HG03025 (cell line): ENCODE data around the gene ALDH18A1.
"Not testable (repeated sequence)": the region's sequence is repeated elsewhere in the genome, so short reads cannot be mapped to it uniquely, and the experiment has no call there.

Experiments used
- ATAC-seq: cut with Tn5 transposase; IDR thresholded peaks from one replicate; pipeline ENCODE4 v1.9.1; 2021; ENCODE audit warnings: mild to moderate bottlenecking, moderate library complexity; ENCODE audit not compliant: unreplicated experiment, low FRiP score

Gene ALDH18A1

GRCh38 chr10:95651346-95652060 lies 5.0 kb downstream of the ALDH18A1 start:
- no peak for ATAC-seq

GRCh38 chr10:95650232-95650631 lies 6.3 kb downstream of the ALDH18A1 start:
- no peak for ATAC-seq

- ATAC-seq: no peak
Observed at GRCh38 chr10:95648138-95648537, 8.4 kb downstream of the ALDH18A1 start.

- no peak for ATAC-seq
Observed at GRCh38 chr10:95646160-95646559, 10.4 kb downstream of the ALDH18A1 start.

GRCh38 chr10:95644901-95645300 lies 11.6 kb downstream of the ALDH18A1 start:
- ATAC-seq: no peak

GRCh38 chr10:95640891-95641315 lies 15.6 kb downstream of the ALDH18A1 start:
- ATAC-seq: no peak

- ATAC-seq: no peak
Observed at GRCh38 chr10:95637911-95638310, 18.6 kb downstream of the ALDH18A1 start.

- no peak for ATAC-seq
Observed at GRCh38 chr10:95637140-95637539, 19.4 kb downstream of the ALDH18A1 start.

- ATAC-seq: no peak
Observed at GRCh38 chr10:95635319-95635733, 21.2 kb downstream of the ALDH18A1 start.

GRCh38 chr10:95628786-95629185 lies 27.7 kb downstream of the ALDH18A1 start:
- ATAC-seq: no peak

- no peak for ATAC-seq
Observed at GRCh38 chr10:95626500-95626899, 30.0 kb downstream of the ALDH18A1 start.

GRCh38 chr10:95620415-95620814 lies 36.1 kb downstream of the ALDH18A1 start:
- ATAC-seq: not testable (repeated sequence)

- no peak for ATAC-seq
Observed at GRCh38 chr10:95618101-95618500, 38.4 kb downstream of the ALDH18A1 start.

- ATAC-seq: no peak
Observed at GRCh38 chr10:95616446-95616845, 40.1 kb downstream of the ALDH18A1 start.

- ATAC-seq: no peak
Observed at GRCh38 chr10:95613330-95613729, 43.2 kb downstream of the ALDH18A1 start.

GRCh38 chr10:95610727-95611126 lies 45.8 kb downstream of the ALDH18A1 start:
- ATAC-seq: no peak

- ATAC-seq: no peak
Observed at GRCh38 chr10:95606922-95607321, 49.6 kb downstream of the ALDH18A1 start.

- ATAC-seq: no peak
Observed at GRCh38 chr10:95605163-95605562, 51.3 kb downstream of the ALDH18A1 start.

- ATAC-seq: no peak
Observed at GRCh38 chr10:95604630-95605029, 51.9 kb downstream of the ALDH18A1 start.

GRCh38 chr10:95602382-95602781 lies 54.1 kb downstream of the ALDH18A1 start:
- ATAC-seq: no peak

- no peak for ATAC-seq
Observed at GRCh38 chr10:95601116-95601719, 55.3 kb downstream of the ALDH18A1 start.

- no peak for ATAC-seq
Observed at GRCh38 chr10:95600158-95600557, 56.4 kb downstream of the ALDH18A1 start.
